Activated CD8-positive, alpha-beta memory T cell treated with anti-CD3 and anti-CD28 coated beads, Interleukin-2, amount 10 ng/mL, durations not matched to agents 7 days and 5 days (primary cell): Measurements from ENCODE around the gene AMBRA1. TPM values are rescaled to one million over a fixed set of nuclear protein-coding genes. Genes with fewer than 3 reads are reported as not detected.

ENCODE experiments used
- microRNA-seq: library from miRNA; unstranded; fragments of <30 nt; microRNA quantifications from one replicate; pipeline ENCODE4 v1.2.0, GENCODE V29; 2022
- total RNA-seq, 2 experiments: library from RNA; stranded (reverse); gene quantifications; one replicate each; pipeline ENCODE4 v1.2.3, GENCODE V29; 2021

The AMBRA1 gene
- total RNA-seq, 2 experiments from 2014 or later: 36.1 to 41.9 TPM

Small RNA genes within 50 kb of the gene (microRNA-seq; reads per million reads assigned to microRNA genes)
- gene MIR3160-1 (not detected), gene MIR3160-2 (not detected), gene MIR4688 (1.7 reads per million)

Other genes starting within 250 kb of the AMBRA1 start
- gene DGKZ, start 246.6 kb downstream of the AMBRA1 start, total RNA-seq: 100 to 1,000 TPM in 1 of 2 experiments, 10 to 100 TPM in 1; 96.9 to 132 TPM
- 1 to 10 TPM; 1.6 to 5.0 TPM for gene MDK, start 212.4 kb downstream of the AMBRA1 start, total RNA-seq
- gene CHRM4, start 202.2 kb downstream of the AMBRA1 start, total RNA-seq: under 1 TPM in 1 of 2 experiments, not detected in 1; 0.18 TPM
- gene HARBI1, start 23.2 kb upstream of the AMBRA1 start, total RNA-seq: 1 to 10 TPM; 5.9 to 6.6 TPM
- 10 to 100 TPM; 64.0 to 72.9 TPM for gene ATG13, start 23.5 kb upstream of the AMBRA1 start, total RNA-seq
- gene ARHGAP1, start 106.6 kb upstream of the AMBRA1 start, total RNA-seq: 10 to 100 TPM; 61.9 to 68.5 TPM
- 10 to 100 TPM; 12.6 to 15.0 TPM for gene ZNF408, start 107.0 kb upstream of the AMBRA1 start, total RNA-seq
- gene F2, start 125.2 kb upstream of the AMBRA1 start, total RNA-seq: not detected